ENCODE results near the gene PPM1N.

- TF ChIP-seq CTCF (IDR thresholded peaks at IDR 0.05) (peak in 2 of 5 experiments; percentile 35 to 38), POLR2A (IDR thresholded peaks at IDR 0.05) (peak; percentile 50 to 76)
These were observed 9.0 kb downstream of the PPM1N start, which contains the start of gene VASP for GRCh38 chr19:45506989-45507871.

All from tibial nerve (tissue), 3 donors.